NCI-H187 (cell line): ENCODE measurements around the gene MGMT.

Experiments
- DNase-seq, 2 experiments: peaks; one replicate each; lab custom pipeline; 2025; lab: John Stamatoyannopoulos, UW

Gene MGMT

GRCh38 chr10:129709627-129710509 is 242.8 kb downstream of the MGMT start:
- no peak for DNase-seq

GRCh38 chr10:129710510-129710847 is 243.4 kb downstream of the MGMT start:
- no peak for DNase-seq

GRCh38 chr10:129711291-129711690 is 244.2 kb downstream of the MGMT start:
- DNase-seq: no peak

GRCh38 chr10:129712000-129712399 is 245.0 kb downstream of the MGMT start:
- DNase-seq: no peak

- no peak for DNase-seq
Measured at GRCh38 chr10:129713659-129714265, 246.7 kb downstream of the MGMT start.

- DNase-seq: no peak
Measured at GRCh38 chr10:129715805-129716204, 248.8 kb downstream of the MGMT start.

DNA sequence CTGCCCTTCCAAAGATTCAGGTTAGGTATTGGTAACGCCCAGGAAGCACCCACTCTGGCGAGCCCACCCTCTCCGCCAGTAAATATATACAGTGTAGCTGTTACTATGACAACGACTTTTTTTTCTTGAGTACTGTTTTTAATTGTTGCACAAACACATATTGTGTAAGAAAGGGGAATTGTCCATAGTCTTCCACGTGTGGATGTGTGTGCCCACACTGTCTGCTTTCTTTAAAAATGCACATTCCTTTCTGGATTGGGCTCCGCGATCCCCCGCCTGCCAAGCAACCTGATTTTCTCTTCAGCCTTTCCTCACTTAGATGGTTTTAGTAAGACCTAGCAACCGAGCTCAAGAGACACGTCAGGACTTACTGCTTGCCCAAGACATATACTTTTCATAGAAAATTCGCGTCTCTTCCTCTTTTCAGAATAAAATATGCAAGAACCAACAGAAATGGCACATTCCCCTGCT is 249.2 kb downstream of the MGMT start:
- no peak for DNase-seq

DNA sequence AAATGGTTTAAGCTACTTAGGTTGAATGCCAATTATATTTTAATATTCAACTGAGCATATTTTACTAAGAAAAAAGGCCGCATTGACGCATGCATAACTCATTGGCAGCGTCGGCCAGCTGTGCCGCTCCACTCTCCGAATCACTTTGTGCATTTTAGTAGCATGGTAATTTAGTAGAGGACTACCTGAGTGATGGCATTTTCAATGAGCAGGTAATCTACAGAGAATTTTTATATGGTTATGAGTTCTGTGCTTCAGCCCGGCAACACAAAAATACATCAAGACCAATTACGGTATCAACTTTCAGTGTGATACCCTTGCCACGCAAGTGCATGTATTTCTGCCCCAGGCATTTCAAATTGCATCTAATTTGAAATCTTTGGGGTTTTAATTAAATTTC is 249.8 kb downstream of the MGMT start:
- no peak for DNase-seq

- DNase-seq: no peak
Measured at GRCh38 chr10:129717816-129718547, 250.9 kb downstream of the MGMT start.

DNA sequence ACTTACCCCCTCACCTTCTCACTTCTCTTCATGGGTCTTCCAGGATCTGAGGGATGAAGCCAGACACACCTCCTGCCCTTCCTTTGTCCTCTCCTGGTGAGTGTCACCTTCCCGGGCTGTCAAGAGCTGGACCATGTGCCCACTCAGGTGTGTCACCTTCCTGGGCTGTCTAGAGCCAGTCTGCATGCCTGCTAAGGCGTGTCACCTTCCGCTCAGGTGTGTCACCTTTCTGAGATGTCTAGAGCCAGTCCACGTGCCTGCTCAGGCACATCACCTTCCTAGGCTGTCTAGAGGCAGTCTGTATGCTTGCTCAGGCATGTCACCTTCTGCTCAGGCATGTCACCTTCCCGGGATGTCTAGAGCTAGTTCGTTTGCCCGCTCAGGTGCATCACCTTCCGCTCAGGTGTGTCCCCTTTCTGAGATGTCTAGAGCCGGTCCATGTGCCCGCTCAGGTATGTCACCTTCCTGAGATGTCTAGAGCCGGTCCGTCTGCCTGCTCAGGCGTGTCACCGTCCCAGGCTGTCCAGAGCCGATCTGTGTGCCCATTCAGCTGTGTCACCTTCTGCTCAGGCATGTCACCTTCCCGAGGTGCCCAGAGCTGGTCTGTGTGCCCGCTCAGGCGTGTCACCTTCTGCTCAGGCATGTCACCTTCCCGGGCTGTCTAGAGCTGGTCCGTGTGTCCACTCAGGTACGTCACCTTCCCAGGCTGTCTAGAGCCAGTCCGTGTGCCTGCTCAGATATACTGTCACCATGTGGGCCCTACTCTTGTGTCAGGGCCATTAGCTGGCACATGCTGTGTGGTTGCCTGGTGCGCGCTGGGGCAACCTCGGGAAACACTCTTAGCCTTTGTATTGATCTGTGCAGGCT is 251.7 kb downstream of the MGMT start:
- DNase-seq: no peak

GRCh38 chr10:129719415-129719739 is 252.3 kb downstream of the MGMT start:
- no peak for DNase-seq

- DNase-seq: no peak
Measured at GRCh38 chr10:129719889-129720590, 253.0 kb downstream of the MGMT start.

- no peak for DNase-seq
Measured at GRCh38 chr10:129725011-129725410, 258.0 kb downstream of the MGMT start.

DNA sequence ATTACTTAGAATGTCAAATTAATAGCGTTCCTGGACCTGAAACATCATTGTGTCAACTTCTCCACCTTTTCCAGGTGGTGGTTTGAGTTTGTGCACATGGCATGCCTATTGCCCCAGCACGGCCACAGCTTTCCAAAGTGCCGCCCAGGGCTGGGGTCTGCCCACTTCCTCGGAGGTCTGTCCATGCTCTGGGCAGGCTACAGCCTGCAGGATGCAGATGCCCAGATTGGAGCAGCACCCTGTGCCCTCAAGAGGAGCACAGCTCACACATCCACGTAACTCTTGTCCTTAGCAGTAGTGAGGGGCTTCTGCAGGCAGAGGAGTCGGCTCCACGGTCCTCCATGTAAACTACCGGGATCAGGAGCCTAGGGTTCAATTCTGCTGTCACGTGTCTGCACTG is 258.4 kb downstream of the MGMT start:
- DNase-seq: no peak

GRCh38 chr10:129725890-129726631 is 259.0 kb downstream of the MGMT start:
- no peak for DNase-seq

GRCh38 chr10:129727071-129727470 is 260.0 kb downstream of the MGMT start:
- DNase-seq: no peak

DNA sequence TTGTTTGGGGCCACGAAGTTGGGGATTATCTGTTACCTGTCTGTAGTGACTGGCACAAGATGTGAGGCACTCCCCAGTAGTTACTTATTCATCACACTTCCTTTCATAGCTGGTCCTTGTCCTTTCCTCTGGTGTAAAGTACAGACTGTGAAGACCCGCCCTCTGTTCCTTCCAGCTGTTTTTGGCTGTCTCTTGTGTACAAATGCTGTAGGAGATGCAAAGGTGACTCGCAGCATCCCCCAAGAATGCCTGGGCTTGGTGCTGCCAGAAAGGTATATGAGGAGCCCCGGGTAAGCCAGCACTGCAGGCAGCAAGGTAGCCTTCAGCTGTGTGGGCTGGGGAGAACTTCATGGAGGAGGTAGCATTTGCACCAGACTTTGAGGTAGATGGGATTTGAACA is 260.5 kb downstream of the MGMT start:
- DNase-seq: no peak

DNA sequence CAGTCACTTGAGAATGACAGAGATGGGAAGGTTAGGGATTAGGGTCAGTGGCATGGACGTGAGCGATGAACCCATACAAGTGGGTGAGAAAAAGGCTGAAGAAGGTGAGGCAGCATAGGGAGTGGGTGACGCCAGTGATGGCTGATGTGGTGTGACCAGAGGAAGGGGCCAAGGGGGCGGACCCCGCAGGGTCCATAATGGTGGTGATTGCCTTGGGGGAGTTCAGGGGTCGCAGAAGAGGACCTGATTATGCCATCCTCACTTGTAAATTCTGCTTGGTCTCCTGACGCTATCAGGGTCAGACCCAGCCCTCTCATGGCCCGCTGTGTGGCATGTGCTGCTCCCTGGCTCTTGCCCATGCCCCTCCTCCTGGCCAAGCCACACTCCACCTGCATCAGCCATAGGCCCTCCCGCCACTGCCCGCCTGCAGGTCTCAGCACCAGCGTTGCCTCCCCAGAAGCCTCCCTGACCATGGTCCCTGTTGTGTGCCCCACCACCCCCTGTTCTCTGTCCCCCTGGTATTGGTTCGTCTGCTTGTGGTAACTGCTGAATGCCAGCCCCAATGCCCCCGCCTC is 261.3 kb downstream of the MGMT start:
- DNase-seq: no peak

DNA sequence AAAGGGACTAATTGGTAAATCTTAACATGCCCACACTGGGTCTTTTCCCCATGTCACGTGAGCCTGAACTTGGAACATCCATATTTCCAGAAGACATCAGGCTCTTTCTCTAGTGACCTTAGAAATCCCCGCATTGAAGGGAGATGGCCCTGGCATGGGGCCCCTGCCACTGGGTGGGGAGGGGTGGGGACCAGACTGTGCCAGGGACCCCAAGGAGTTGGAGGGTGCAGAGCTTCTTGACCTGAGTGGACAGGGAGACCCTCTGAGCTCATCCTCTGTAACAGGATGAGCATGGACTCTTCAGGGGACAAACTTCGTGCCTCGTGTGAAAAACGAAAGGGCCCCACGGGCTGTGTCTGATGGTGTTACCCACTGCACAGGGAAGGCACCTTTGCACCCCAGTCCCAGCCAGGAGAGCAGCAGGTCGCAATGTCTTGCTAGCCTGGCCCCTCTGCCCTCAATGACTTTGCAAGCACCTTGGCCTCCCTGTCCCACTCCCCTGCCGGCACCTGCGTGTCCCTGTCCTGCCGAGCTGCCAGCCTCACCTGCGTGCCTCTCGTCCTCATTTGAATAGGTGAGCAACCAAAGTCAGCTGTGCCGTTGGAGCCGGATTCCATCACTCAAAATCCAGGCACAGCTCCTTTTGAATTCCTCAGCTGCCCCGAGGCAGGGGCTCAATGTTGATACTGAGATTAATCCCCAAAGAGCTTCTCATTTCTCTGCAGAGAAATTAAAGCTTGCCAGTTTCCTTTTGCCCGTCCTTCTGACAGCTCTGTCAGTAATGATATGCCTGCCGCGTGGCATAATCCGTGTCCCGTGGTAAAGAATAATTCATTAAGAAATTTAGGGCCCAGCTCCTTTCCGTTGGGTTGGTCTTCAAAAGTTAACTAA is 262.1 kb downstream of the MGMT start:
- DNase-seq: no peak
